Measurements from ENCODE around the gene DNAJC11.

DNA sequence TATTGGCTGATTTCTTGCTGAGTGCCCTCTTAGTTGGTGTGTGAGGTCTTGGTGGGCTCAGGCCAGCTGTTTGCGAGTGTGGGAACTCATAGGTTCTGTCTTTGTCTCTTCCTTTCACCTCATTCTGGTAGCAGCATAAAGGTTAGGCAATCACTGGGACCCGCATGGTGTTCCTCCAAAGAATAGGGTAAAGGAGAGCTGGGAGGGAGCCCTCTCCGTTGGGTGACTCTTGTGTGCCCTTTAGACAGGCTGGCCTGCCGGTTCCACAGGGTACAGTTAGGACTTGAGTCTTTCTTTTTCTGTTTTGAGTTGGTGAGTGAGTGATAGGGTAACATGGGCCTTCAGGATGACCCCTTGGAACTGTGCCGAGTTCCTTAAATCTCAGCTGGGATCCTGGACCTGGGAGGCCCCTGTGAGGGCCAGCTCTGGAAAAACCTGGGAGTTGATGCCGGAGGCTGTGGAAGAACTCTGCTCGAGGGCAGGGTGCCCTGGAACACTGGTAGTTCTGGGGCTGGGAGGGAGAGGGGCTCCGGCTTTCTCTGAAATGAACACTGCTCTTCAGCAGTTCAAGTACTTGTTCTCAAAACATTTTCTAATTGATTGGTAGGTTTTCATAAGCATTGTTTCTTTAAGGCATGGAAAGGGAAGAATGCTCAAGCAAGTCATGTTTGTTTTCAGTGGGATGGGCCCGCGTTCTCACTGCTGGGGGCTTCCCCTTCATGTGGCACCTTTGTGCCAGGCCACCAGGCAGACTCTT, 79.0 kb downstream of the DNAJC11 start:
- no peak for TF ChIP-seq GABPA (IDR thresholded peaks at IDR 0.05; ENCODE audit: low read depth)
- TF ChIP-seq, protein P1, sequence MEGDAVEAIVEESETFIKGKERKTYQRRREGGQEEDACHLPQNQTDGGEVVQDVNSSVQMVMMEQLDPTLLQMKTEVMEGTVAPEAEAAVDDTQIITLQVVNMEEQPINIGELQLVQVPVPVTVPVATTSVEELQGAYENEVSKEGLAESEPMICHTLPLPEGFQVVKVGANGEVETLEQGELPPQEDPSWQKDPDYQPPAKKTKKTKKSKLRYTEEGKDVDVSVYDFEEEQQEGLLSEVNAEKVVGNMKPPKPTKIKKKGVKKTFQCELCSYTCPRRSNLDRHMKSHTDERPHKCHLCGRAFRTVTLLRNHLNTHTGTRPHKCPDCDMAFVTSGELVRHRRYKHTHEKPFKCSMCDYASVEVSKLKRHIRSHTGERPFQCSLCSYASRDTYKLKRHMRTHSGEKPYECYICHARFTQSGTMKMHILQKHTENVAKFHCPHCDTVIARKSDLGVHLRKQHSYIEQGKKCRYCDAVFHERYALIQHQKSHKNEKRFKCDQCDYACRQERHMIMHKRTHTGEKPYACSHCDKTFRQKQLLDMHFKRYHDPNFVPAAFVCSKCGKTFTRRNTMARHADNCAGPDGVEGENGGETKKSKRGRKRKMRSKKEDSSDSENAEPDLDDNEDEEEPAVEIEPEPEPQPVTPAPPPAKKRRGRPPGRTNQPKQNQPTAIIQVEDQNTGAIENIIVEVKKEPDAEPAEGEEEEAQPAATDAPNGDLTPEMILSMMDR (IDR thresholded peaks at IDR 0.05; ENCODE audit: insufficient read depth, low read length) = no peak
- no peak for TF ChIP-seq POLR2AphosphoS5 (IDR thresholded peaks at IDR 0.05; ENCODE audit: low read depth)
- TF ChIP-seq, protein P2, sequence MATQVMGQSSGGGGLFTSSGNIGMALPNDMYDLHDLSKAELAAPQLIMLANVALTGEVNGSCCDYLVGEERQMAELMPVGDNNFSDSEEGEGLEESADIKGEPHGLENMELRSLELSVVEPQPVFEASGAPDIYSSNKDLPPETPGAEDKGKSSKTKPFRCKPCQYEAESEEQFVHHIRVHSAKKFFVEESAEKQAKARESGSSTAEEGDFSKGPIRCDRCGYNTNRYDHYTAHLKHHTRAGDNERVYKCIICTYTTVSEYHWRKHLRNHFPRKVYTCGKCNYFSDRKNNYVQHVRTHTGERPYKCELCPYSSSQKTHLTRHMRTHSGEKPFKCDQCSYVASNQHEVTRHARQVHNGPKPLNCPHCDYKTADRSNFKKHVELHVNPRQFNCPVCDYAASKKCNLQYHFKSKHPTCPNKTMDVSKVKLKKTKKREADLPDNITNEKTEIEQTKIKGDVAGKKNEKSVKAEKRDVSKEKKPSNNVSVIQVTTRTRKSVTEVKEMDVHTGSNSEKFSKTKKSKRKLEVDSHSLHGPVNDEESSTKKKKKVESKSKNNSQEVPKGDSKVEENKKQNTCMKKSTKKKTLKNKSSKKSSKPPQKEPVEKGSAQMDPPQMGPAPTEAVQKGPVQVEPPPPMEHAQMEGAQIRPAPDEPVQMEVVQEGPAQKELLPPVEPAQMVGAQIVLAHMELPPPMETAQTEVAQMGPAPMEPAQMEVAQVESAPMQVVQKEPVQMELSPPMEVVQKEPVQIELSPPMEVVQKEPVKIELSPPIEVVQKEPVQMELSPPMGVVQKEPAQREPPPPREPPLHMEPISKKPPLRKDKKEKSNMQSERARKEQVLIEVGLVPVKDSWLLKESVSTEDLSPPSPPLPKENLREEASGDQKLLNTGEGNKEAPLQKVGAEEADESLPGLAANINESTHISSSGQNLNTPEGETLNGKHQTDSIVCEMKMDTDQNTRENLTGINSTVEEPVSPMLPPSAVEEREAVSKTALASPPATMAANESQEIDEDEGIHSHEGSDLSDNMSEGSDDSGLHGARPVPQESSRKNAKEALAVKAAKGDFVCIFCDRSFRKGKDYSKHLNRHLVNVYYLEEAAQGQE (IDR thresholded peaks at IDR 0.05; ENCODE audit: insufficient replicate concordance, low read depth) = no peak
- no peak for TF ChIP-seq SPI1 (IDR thresholded peaks at IDR 0.05; ENCODE audit: borderline replicate concordance, low read depth)

Data from HL-60 (cell line).